22Rv1 (cell line): ENCODE measurements around the gene RAB26.

Experiments
- CTCF ChIP-seq: fragments of 450-650 bp; IDR thresholded peaks from 2 replicates; pipeline ENCODE4 v1.5.1; 2017; ENCODE audit warnings: mild to moderate bottlenecking
- ZFX ChIP-seq: fragments of 450-650 bp; IDR thresholded peaks from 2 replicates; pipeline ENCODE4 v1.6.1; 2017; ENCODE audit warnings: antibody characterized with exemption, borderline replicate concordance

- TF ChIP-seq CTCF (no peak), ZFX (no peak)
Measured at GRCh38 chr16:2158262-2158638, 9.8 kb downstream of the RAB26 start.
